GM12873 (cell line): Measurements from ENCODE around the gene CACNA1H.
"Not testable (repeated sequence)": the region's sequence is repeated elsewhere in the genome, so short reads cannot be mapped to it uniquely, and the experiment has no call there.

Experiments
- CTCF ChIP-seq: IDR thresholded peaks from 2 replicates; pipeline ENCODE4 v1.5.1; 2012; ENCODE audit warnings: low read depth, mild to moderate bottlenecking, moderate library complexity, low read length, control low read depth; ENCODE audit not compliant: insufficient read depth; ENCODE audit errors: missing control alignments

The CACNA1H gene

GRCh38 chr16:1230084-1230470 lies 77.2 kb downstream of the CACNA1H start, which contains the start of gene TPSB2:
TPSB2 (minus strand) TSS chr16:1230184; CDS start chr16:1229951, 233 bp downstream.
- TF ChIP-seq CTCF: not testable (repeated sequence)

- no peak for TF ChIP-seq CTCF
Measured at GRCh38 chr16:1237990-1238389, 85.1 kb downstream of the CACNA1H start.

- TF ChIP-seq CTCF: not testable (repeated sequence)
Measured at GRCh38 chr16:1240436-1240835, 87.5 kb downstream of the CACNA1H start, which contains the start of gene TPSAB1. TPSAB1 (plus strand) TSS chr16:1240705; CDS start chr16:1240939, 234 bp downstream.

- TF ChIP-seq CTCF: no peak
Measured at GRCh38 chr16:1244881-1245280, 92.0 kb downstream of the CACNA1H start.

GRCh38 chr16:1245452-1246020 lies 92.6 kb downstream of the CACNA1H start:
- no peak for TF ChIP-seq CTCF

GRCh38 chr16:1255276-1256122 lies 102.6 kb downstream of the CACNA1H start, which contains the start of gene TPSD1:
TPSD1 (plus strand) TSS chr16:1256069; CDS start chr16:1256281, 212 bp downstream.
- TF ChIP-seq CTCF: not testable (repeated sequence)

GRCh38 chr16:1256874-1257322 lies 104.0 kb downstream of the CACNA1H start:
- TF ChIP-seq CTCF: no peak
